SK-N-SH (cell line): ENCODE results near the gene SCN3A. TPM values are rescaled to one million over a fixed set of nuclear protein-coding genes. Genes with fewer than 3 reads are reported as not detected.
A peak's percentile ranks its signal among the peaks of the same experiment; 100 is the strongest.

Source experiments
- CTCF ChIA-PET: fragments of 300-600, 350-600 bp; formaldehyde crosslinking; extraction: SDS; loops from one replicate; lab custom pipeline; 2021; lab: Yijun Ruan, JAX
- POLR2A ChIA-PET: fragments of 350-600 bp; sonication (Branson Sonifier 250); formaldehyde crosslinking; extraction: SDS; loops from one replicate; lab custom pipeline; 2020; ENCODE audit warnings: antibody characterized with exemption, inconsistent platforms; lab: Yijun Ruan, JAX
- DNase-seq: peaks from one replicate; pipeline ENCODE4 v3.0.0; 2012
- H2AFZ ChIP-seq: fragments of 200-600 bp; sonication (generic); 2 replicates; pipeline ENCODE4 v1.8.1; 2016; ENCODE audit warnings: antibody characterized with exemption, mild to moderate bottlenecking, low read depth
- H3F3A ChIP-seq: fragments of 200-600 bp; sonication (generic); replicated peaks from 2 replicates; pipeline ENCODE3; 2016; ENCODE audit warnings: antibody characterized with exemption, mild to moderate bottlenecking; ENCODE audit not compliant: insufficient read depth
- H3K27ac ChIP-seq, 2 experiments: fragments of 200-500 bp in 1 of 2; fragments of 200-600 bp in 1 of 2; sonication (Bioruptor generic) in 1 of 2; sonication (generic), shearing (Covaris generic) in 1 of 2; 2 replicates each; pipeline versions ENCODE4 v1.5.1 to v1.6.1; 2014 to 2016; ENCODE audit warnings: low read depth in 2 of 2, inconsistent platforms in 1 of 2, low read length in 1 of 2, mild to moderate bottlenecking in 1 of 2, mixed read lengths in 1 of 2
- H3K27me3 ChIP-seq: fragments of 200-600 bp; sonication (generic), shearing (Covaris generic); 2 replicates; pipeline ENCODE4 v1.6.1; 2016; ENCODE audit warnings: mixed run types; ENCODE audit not compliant: insufficient read depth
- H3K36me3 ChIP-seq, 2 experiments: fragments of 200-500 bp in 1 of 2; fragments of 200-600 bp in 1 of 2; sonication (Bioruptor generic) in 1 of 2; sonication (generic) in 1 of 2; replicated peaks in 1 of 2; 2 replicates each; pipeline versions ENCODE3 to v1.5.1; 2014 to 2016; ENCODE audit warnings: low read length in 1 of 2, mild to moderate bottlenecking in 1 of 2; ENCODE audit not compliant: insufficient read depth in 2 of 2, control insufficient read depth in 1 of 2
- H3K4me1 ChIP-seq, 2 experiments: fragments of 200-500 bp in 1 of 2; fragments of 200-600 bp in 1 of 2; sonication (Bioruptor generic) in 1 of 2; sonication (generic), shearing (Covaris generic) in 1 of 2; 2 replicates each; pipeline versions ENCODE4 v1.5.1 to v1.6.1; 2014 to 2016; ENCODE audit warnings: low read depth in 1 of 2, low read length in 1 of 2, mixed run types in 1 of 2; ENCODE audit not compliant: insufficient read depth in 2 of 2, control insufficient read depth in 1 of 2
- H3K4me2 ChIP-seq: fragments of 200-600 bp; sonication (generic), shearing (Covaris generic); 2 replicates; pipeline ENCODE4 v1.6.1; 2017; ENCODE audit warnings: mixed run types
- H3K4me3 ChIP-seq, 2 experiments: fragments of 200-500 bp in 1 of 2; fragments of 200-600 bp in 1 of 2; sonication (Bioruptor generic) in 1 of 2; sonication (generic), shearing (Covaris generic) in 1 of 2; 2 replicates each; pipeline versions ENCODE4 v1.5.1 to v1.8.1; 2014 to 2016; ENCODE audit warnings: low read depth in 2 of 2, inconsistent platforms in 1 of 2, low read length in 1 of 2, mild to moderate bottlenecking in 1 of 2, mixed read lengths in 1 of 2, moderate library complexity in 1 of 2
- H3K79me2 ChIP-seq: fragments of 200-600 bp; sonication (generic); 2 replicates; pipeline ENCODE4 v1.8.1; 2017; ENCODE audit warnings: mild to moderate bottlenecking; ENCODE audit not compliant: insufficient read depth
- H3K9ac ChIP-seq: fragments of 200-600 bp; sonication (generic); 2 replicates; pipeline ENCODE4 v1.6.1; 2017; ENCODE audit warnings: mixed run types
- H3K9me2 ChIP-seq: fragments of 200-600 bp; sonication (generic); 2 replicates; pipeline ENCODE4 v1.6.1; 2017; ENCODE audit warnings: mixed run types
- H3K9me3 ChIP-seq: fragments of 200-600 bp; sonication (generic); 2 replicates; pipeline ENCODE4 v1.6.1; 2017; ENCODE audit warnings: mixed run types, mild to moderate bottlenecking, moderate library complexity
- H4K20me1 ChIP-seq: fragments of 200-600 bp; sonication (generic); 2 replicates; pipeline ENCODE4 v1.6.1; 2017; ENCODE audit warnings: mild to moderate bottlenecking, mixed run types; ENCODE audit not compliant: insufficient read depth
- CHD2 ChIP-seq: fragments of 150-350 bp; IDR thresholded peaks from 2 replicates; pipeline ENCODE4 v1.6.1; 2018; ENCODE audit warnings: low read length; ENCODE audit not compliant: partially characterized antibody
- FOSL2 ChIP-seq: IDR thresholded peaks from 2 replicates; pipeline ENCODE4 v1.4.0; 2012; ENCODE audit warnings: low read depth, mild to moderate bottlenecking, moderate library complexity, borderline replicate concordance
- FOXJ3 ChIP-seq: sonication (generic); formaldehyde crosslinking; IDR thresholded peaks from 2 replicates; pipeline ENCODE4 v1.5.1; 2020; ENCODE audit warnings: mild to moderate bottlenecking, missing genetic modification reagents
- FOXM1 ChIP-seq: IDR thresholded peaks from 2 replicates; pipeline ENCODE4 v1.4.0; 2012; ENCODE audit warnings: low read depth, mild to moderate bottlenecking
- GABPA ChIP-seq: IDR thresholded peaks from 2 replicates; pipeline ENCODE4 v1.4.0; 2012; ENCODE audit warnings: low read depth, mild to moderate bottlenecking
- JUND ChIP-seq: IDR thresholded peaks from 2 replicates; pipeline ENCODE4 v1.4.0; 2012
- NFIC ChIP-seq: IDR thresholded peaks from 2 replicates; pipeline ENCODE4 v1.4.0; 2012; ENCODE audit warnings: borderline replicate concordance
- NRF1 ChIP-seq: IDR thresholded peaks from 2 replicates; pipeline ENCODE4 v1.6.1; 2012; ENCODE audit warnings: low read depth, mild to moderate bottlenecking, low read length
- PBX3 ChIP-seq: IDR thresholded peaks from 2 replicates; pipeline ENCODE4; 2012
- POLR2AphosphoS5 ChIP-seq: IDR thresholded peaks from 2 replicates; pipeline ENCODE4 v1.6.1; 2012; ENCODE audit warnings: low read depth, low read length
- RFX5 ChIP-seq: IDR thresholded peaks from 2 replicates; pipeline ENCODE4 v1.6.1; 2012; ENCODE audit warnings: mild to moderate bottlenecking, improper control_type of control experiment, low read length
- SMC3 ChIP-seq: IDR thresholded peaks from 2 replicates; pipeline ENCODE4 v1.6.1; 2012; ENCODE audit warnings: low read depth, low read length, improper control_type of control experiment
- TAF1 ChIP-seq: IDR thresholded peaks from 2 replicates; pipeline ENCODE4 v1.6.1; 2012; ENCODE audit warnings: low read depth, mild to moderate bottlenecking, low read length, moderate library complexity, borderline replicate concordance
- TCF12 ChIP-seq: IDR thresholded peaks from 2 replicates; pipeline ENCODE4 v1.4.0; 2012
- TEAD4 ChIP-seq: IDR thresholded peaks from 2 replicates; pipeline ENCODE4 v1.4.0; 2012; ENCODE audit warnings: mild to moderate bottlenecking, borderline replicate concordance; ENCODE audit not compliant: insufficient read depth
- USF2 ChIP-seq: fragments of 150-350 bp; IDR thresholded peaks from 2 replicates; pipeline ENCODE4 v1.6.1; 2017; ENCODE audit warnings: antibody characterized with exemption, low read length, low read depth, borderline replicate concordance
- WGBS: methylation state at CpG from one replicate; pipeline ENCODE4 v1.1.6; 2017; ENCODE audit warnings: low lambda C conversion rate; 5-methylcytosine and 5-hydroxymethylcytosine counted together
- polyA plus RNA-seq, 3 experiments: library from polyadenylated mRNA; depleted of rRNA; stranded (reverse); fragments of >200 nt; gene quantifications; 2 replicates each; pipeline ENCODE4 v1.2.3, GENCODE V29; 2012
- TF ChIP-seq, protein P1 (sequence below): IDR thresholded peaks from 2 replicates; pipeline ENCODE4 v1.4.0; 2012; ENCODE audit warnings: low read depth
- TF ChIP-seq, protein P2 (sequence below): IDR thresholded peaks from 2 replicates; pipeline ENCODE4 v1.6.1; 2012; ENCODE audit warnings: mild to moderate bottlenecking, low read depth, low read length, moderate library complexity
- TF ChIP-seq, protein P3 (sequence below): fragments of 200-600 bp; sonication (generic); IDR thresholded peaks from 2 replicates; pipeline ENCODE4 v1.6.1; 2017; ENCODE audit warnings: antibody characterized with exemption, mild to moderate bottlenecking, moderate library complexity

Gene SCN3A
- polyA plus RNA-seq, 1 of the 3 experiments (the other 2 are of a cell fraction), result 0.33 TPM

DNA sequence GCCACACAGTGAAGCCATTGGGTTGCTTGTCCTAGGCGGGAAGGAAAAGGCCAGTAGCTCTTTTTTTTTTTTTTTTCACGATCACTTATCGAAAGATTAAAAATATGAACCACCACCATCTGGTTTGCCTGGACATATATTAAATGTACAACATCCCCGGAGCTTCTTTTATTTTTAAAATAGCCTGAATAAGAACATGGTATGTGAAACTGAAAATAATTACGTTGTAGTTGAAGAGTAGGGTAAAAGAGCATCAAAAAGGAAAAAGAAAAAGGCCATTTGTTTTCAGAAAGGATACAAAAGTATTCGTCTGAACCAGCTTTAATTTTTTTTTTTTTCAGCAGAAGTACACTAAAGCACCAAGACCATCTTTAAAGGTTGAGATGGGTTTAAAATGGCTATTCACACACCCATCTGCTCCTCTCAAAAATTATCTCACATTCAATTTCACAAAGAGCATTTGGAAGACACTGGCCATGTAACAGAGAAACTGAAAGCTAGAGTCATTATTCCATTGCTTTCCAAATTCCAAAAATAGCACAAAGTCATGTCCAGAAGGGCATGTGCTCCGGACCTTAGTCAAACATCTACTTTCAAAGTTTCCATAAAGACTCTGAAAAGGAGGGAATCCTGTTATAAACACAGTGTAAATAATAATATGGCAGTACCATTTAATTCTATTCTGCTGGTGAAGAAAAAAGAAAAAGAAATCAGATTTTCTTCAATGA is 82.9 kb downstream of the SCN3A start:
- 84% methylated on average over 7 of the region's 7 CpGs for WGBS
- H3K27ac ChIP-seq, result no peak overlapping the region
- TF ChIP-seq TAF1 (no peak), SMC3 (no peak), CHD2 (no peak), USF2 (no peak), NFIC (no peak), GABPA (no peak)
- TF ChIP-seq, protein P1, sequence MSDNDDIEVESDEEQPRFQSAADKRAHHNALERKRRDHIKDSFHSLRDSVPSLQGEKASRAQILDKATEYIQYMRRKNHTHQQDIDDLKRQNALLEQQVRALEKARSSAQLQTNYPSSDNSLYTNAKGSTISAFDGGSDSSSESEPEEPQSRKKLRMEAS, result no peak
- TF ChIP-seq, all 33 proteins: peak for 0
- no peak overlapping the region for H3K4me3 ChIP-seq
- H4K20me1 ChIP-seq, result no peaks in the 10 kb centered on the region
- H2AFZ ChIP-seq, result no peak overlapping the region
- no peak for DNase-seq
- CTCF ChIA-PET, result no interaction called here
- H3K9ac ChIP-seq, result no peak overlapping the region
- H3K4me2 ChIP-seq, result no peak overlapping the region
- H3K9me2 ChIP-seq, result no peaks in the 10 kb centered on the region
- H3K4me1 ChIP-seq, result no peaks in the 10 kb centered on the region; a peak in 1 of 4 replicates
- no peaks in the 10 kb centered on the region for H3K36me3 ChIP-seq
- no peaks in the 10 kb centered on the region for H3K9me3 ChIP-seq
- no peaks in the 10 kb centered on the region for H3K27me3 ChIP-seq
- H3F3A ChIP-seq, result no peaks in the 10 kb centered on the region
- POLR2A ChIA-PET, result no interaction called here
- H3K79me2 ChIP-seq, result no peaks in the 10 kb centered on the region

DNA sequence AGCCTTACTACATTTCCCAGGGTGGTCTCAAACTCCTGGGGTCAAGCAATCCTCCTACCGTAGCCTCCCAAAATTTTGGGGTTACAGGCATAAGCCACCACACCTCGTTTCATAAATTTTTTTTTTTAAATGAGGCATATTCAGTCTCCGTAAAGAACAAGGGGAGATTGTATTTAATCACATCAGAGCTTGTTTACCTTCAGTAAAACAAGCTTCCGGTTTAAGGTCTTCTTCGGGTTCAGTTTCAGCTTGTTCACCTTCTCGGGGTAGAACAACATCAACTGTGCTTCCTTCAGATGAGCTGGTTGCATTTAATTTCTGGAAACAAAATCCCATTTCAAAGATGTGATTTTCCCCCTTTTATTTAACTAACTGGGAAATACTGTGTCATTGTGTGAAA is 88.6 kb downstream of the SCN3A start:
- H3K27me3 ChIP-seq, result no peaks in the 10 kb centered on the region
- no peaks in the 10 kb centered on the region for H3K9me2 ChIP-seq
- POLR2A ChIA-PET, result interaction anchor here (0.6 kb wide), 1 partner anchor 18 kb away, joined by 10 read pairs; no protein-coding TSS in a partner anchor
- H3K4me3 ChIP-seq, result no peak overlapping the region
- H3K9ac ChIP-seq, result no peak overlapping the region
- 90% methylated on average over 6 of the region's 6 CpGs for WGBS
- H3F3A ChIP-seq, result peaks cover 19% of the 10 kb centered on the region
- no peaks in the 10 kb centered on the region for H3K9me3 ChIP-seq
- H2AFZ ChIP-seq, result no peak overlapping the region
- H3K36me3 ChIP-seq, result no peaks in the 10 kb centered on the region
- CTCF ChIA-PET, result interaction anchor here (0.7 to 2.8 kb wide), 2 partner anchors 88 to 99 kb away, joined by 3 to 16 read pairs; partner anchors contain the start of gene SCN3A
- H3K27ac ChIP-seq, result peak overlapping the region in 1 of 2 experiments; percentile 67; a peak in 2 of 4 replicates
- H4K20me1 ChIP-seq, result no peaks in the 10 kb centered on the region
- no peak for DNase-seq
- no peaks in the 10 kb centered on the region for H3K79me2 ChIP-seq
- peaks cover 10 to 29% of the 10 kb centered on the region in 2 experiments for H3K4me1 ChIP-seq
- no peak overlapping the region for H3K4me2 ChIP-seq
- TF ChIP-seq FOSL2 (no peak), JUND (no peak), FOXJ3 (CRISPR knock-in tag) (no peak), NRF1 (no peak), RFX5 (no peak), POLR2AphosphoS5 (no peak), SMC3 (no peak), FOXM1 (no peak), TEAD4 (no peak), NFIC (no peak), TCF12 (no peak), PBX3 (no peak), GABPA (no peak)
- TF ChIP-seq, protein P2, sequence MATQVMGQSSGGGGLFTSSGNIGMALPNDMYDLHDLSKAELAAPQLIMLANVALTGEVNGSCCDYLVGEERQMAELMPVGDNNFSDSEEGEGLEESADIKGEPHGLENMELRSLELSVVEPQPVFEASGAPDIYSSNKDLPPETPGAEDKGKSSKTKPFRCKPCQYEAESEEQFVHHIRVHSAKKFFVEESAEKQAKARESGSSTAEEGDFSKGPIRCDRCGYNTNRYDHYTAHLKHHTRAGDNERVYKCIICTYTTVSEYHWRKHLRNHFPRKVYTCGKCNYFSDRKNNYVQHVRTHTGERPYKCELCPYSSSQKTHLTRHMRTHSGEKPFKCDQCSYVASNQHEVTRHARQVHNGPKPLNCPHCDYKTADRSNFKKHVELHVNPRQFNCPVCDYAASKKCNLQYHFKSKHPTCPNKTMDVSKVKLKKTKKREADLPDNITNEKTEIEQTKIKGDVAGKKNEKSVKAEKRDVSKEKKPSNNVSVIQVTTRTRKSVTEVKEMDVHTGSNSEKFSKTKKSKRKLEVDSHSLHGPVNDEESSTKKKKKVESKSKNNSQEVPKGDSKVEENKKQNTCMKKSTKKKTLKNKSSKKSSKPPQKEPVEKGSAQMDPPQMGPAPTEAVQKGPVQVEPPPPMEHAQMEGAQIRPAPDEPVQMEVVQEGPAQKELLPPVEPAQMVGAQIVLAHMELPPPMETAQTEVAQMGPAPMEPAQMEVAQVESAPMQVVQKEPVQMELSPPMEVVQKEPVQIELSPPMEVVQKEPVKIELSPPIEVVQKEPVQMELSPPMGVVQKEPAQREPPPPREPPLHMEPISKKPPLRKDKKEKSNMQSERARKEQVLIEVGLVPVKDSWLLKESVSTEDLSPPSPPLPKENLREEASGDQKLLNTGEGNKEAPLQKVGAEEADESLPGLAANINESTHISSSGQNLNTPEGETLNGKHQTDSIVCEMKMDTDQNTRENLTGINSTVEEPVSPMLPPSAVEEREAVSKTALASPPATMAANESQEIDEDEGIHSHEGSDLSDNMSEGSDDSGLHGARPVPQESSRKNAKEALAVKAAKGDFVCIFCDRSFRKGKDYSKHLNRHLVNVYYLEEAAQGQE, result no peak
- TF ChIP-seq, protein P1, result no peak
- TF ChIP-seq, protein P3, sequence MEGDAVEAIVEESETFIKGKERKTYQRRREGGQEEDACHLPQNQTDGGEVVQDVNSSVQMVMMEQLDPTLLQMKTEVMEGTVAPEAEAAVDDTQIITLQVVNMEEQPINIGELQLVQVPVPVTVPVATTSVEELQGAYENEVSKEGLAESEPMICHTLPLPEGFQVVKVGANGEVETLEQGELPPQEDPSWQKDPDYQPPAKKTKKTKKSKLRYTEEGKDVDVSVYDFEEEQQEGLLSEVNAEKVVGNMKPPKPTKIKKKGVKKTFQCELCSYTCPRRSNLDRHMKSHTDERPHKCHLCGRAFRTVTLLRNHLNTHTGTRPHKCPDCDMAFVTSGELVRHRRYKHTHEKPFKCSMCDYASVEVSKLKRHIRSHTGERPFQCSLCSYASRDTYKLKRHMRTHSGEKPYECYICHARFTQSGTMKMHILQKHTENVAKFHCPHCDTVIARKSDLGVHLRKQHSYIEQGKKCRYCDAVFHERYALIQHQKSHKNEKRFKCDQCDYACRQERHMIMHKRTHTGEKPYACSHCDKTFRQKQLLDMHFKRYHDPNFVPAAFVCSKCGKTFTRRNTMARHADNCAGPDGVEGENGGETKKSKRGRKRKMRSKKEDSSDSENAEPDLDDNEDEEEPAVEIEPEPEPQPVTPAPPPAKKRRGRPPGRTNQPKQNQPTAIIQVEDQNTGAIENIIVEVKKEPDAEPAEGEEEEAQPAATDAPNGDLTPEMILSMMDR, result no peak
